Endodermal cell (in vitro differentiated cells): ENCODE data around the gene NACC1. TPM values are rescaled to one million over a fixed set of nuclear protein-coding genes. Genes with fewer than 3 reads are reported as not detected.

Source experiments
- DNase-seq: peaks from one replicate; pipeline ENCODE4 v3.0.0-alpha.2; 2017
- H3K27ac ChIP-seq: 2 replicates; pipeline ENCODE4 v1.5.1; 2013; ENCODE audit warnings: mild to moderate bottlenecking, low read depth, low read length, moderate library complexity
- H3K27me3 ChIP-seq: 2 replicates; pipeline ENCODE4 v1.6.1; 2013; ENCODE audit warnings: mild to moderate bottlenecking, low read length, moderate library complexity; ENCODE audit not compliant: insufficient read depth, control insufficient read depth, poor library complexity, severe bottlenecking
- H3K36me3 ChIP-seq: 2 replicates; pipeline ENCODE4 v1.7.0; 2013; ENCODE audit warnings: mild to moderate bottlenecking, low read length, moderate library complexity; ENCODE audit not compliant: control insufficient read depth, insufficient read depth
- H3K4me1 ChIP-seq: one replicate; pipeline ENCODE4 v1.7.0; 2013; ENCODE audit warnings: low read length; ENCODE audit not compliant: control insufficient read depth, insufficient read depth
- H3K4me3 ChIP-seq: 2 replicates; pipeline ENCODE4 v1.5.1; 2013; ENCODE audit warnings: mild to moderate bottlenecking, low read length, moderate library complexity
- H3K9ac ChIP-seq: 2 replicates; pipeline ENCODE4 v1.6.1; 2013; ENCODE audit warnings: mild to moderate bottlenecking, low read length, moderate library complexity; ENCODE audit not compliant: poor library complexity, severe bottlenecking; ENCODE audit errors: extremely low read depth
- H3K9me3 ChIP-seq: 2 replicates; pipeline ENCODE4 v1.6.1; 2013; ENCODE audit warnings: mild to moderate bottlenecking, low read length, moderate library complexity; ENCODE audit not compliant: control insufficient read depth
- H3K27ac Mint-ChIP-seq: 2 replicates; pipeline ENCODE4 v1.8.0; 2020; ENCODE audit warnings: mixed read lengths
- H3K27me3 Mint-ChIP-seq: 2 replicates; pipeline ENCODE4 v1.8.0; 2021; ENCODE audit warnings: mild to moderate bottlenecking, mixed read lengths; ENCODE audit not compliant: insufficient read depth
- H3K36me3 Mint-ChIP-seq: 2 replicates; pipeline ENCODE4 v1.8.0; 2020; ENCODE audit warnings: low read depth, mixed read lengths
- H3K4me1 Mint-ChIP-seq: 2 replicates; pipeline ENCODE4 v1.8.0; 2020; ENCODE audit warnings: mixed read lengths
- H3K4me3 Mint-ChIP-seq: 2 replicates; pipeline ENCODE4 v1.8.0; 2020; ENCODE audit warnings: mild to moderate bottlenecking, moderate library complexity, mixed read lengths
- H3K9me3 Mint-ChIP-seq: 2 replicates; pipeline ENCODE4 v1.8.0; 2020; ENCODE audit warnings: mild to moderate bottlenecking, mixed read lengths
- WGBS, 2 experiments: methylation state at CpG; one replicate each; pipeline versions ENCODE4 v1.1.5 to v1.1.7; 2013; ENCODE audit warnings: missing lambda C conversion rate in 2 of 2, mixed read lengths in 1 of 2; ENCODE audit not compliant: insufficient coverage in 1 of 2, insufficient read length in 1 of 2; 5-methylcytosine and 5-hydroxymethylcytosine counted together
- total RNA-seq, 2 donors: library from RNA; stranded (reverse); fragmentation: NEBNext Ultra II Directional in 1 of 2; extraction: Animal tissue kit (Norgen Biotek cat#: 25700) in 1 of 2; gene quantifications; 2 replicates in 1 of 2; 3 replicates in 1 of 2; pipeline ENCODE4 v1.2.1, GENCODE V29; 2021
- TF ChIP-seq, protein P1 (sequence below): fragments of 200-600 bp; sonication (generic); conservative IDR thresholded peaks from 2 replicates; pipeline ENCODE4 v1.5.0; 2021; ENCODE audit warnings: antibody characterized with exemption, mild to moderate bottlenecking

NACC1 gene
- total RNA-seq, 2 donors from 2014 or later = 164 to 172 TPM

GRCh38 chr19:13110099-13110610 lies 7.9 kb upstream of the NACC1 start:
- no peaks in the 10 kb centered on the region for H3K27me3 Mint-ChIP-seq
- H3K4me1 ChIP-seq = no peaks in the 10 kb centered on the region
- WGBS, 2 experiments = 96 to 100% methylated on average over 5 to 11 of the region's 15 CpGs
- H3K4me1 Mint-ChIP-seq = no peaks in the 10 kb centered on the region
- H3K27ac ChIP-seq = no peak overlapping the region
- H3K9me3 Mint-ChIP-seq = no peaks in the 10 kb centered on the region
- H3K36me3 ChIP-seq = peaks cover 28% of the 10 kb centered on the region
- no peak overlapping the region for H3K4me3 Mint-ChIP-seq
- no peaks in the 10 kb centered on the region for H3K9me3 ChIP-seq
- DNase-seq = no peak
- TF ChIP-seq, protein P1, sequence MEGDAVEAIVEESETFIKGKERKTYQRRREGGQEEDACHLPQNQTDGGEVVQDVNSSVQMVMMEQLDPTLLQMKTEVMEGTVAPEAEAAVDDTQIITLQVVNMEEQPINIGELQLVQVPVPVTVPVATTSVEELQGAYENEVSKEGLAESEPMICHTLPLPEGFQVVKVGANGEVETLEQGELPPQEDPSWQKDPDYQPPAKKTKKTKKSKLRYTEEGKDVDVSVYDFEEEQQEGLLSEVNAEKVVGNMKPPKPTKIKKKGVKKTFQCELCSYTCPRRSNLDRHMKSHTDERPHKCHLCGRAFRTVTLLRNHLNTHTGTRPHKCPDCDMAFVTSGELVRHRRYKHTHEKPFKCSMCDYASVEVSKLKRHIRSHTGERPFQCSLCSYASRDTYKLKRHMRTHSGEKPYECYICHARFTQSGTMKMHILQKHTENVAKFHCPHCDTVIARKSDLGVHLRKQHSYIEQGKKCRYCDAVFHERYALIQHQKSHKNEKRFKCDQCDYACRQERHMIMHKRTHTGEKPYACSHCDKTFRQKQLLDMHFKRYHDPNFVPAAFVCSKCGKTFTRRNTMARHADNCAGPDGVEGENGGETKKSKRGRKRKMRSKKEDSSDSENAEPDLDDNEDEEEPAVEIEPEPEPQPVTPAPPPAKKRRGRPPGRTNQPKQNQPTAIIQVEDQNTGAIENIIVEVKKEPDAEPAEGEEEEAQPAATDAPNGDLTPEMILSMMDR = no peak
- peaks cover 32% of the 10 kb centered on the region for H3K36me3 Mint-ChIP-seq
- no peak overlapping the region for H3K27ac Mint-ChIP-seq
- H3K4me3 ChIP-seq = no peak overlapping the region
- H3K27me3 ChIP-seq = no peaks in the 10 kb centered on the region
- H3K9ac ChIP-seq = no peak overlapping the region

- H3K4me3 Mint-ChIP-seq = no peak overlapping the region
- Histone ChIP-seq H3K27me3 (no peaks in the 10 kb centered on the region), H3K36me3 (peaks cover 30% of the 10 kb centered on the region), H3K27ac (no peak overlapping the region), H3K9ac (no peak overlapping the region), H3K4me3 (no peak overlapping the region), H3K4me1 (no peaks in the 10 kb centered on the region), H3K9me3 (no peaks in the 10 kb centered on the region)
- DNase-seq = no peak
- 98 to 100% methylated on average over 4 to 10 of the region's 10 CpGs for WGBS, 2 experiments
- peaks cover 32% of the 10 kb centered on the region for H3K36me3 Mint-ChIP-seq
- peaks cover 12% of the 10 kb centered on the region for H3K4me1 Mint-ChIP-seq
- no peaks in the 10 kb centered on the region for H3K27me3 Mint-ChIP-seq
- no peak overlapping the region for H3K27ac Mint-ChIP-seq
- TF ChIP-seq, protein P1 = no peak
- H3K9me3 Mint-ChIP-seq = no peaks in the 10 kb centered on the region
Measured at GRCh38 chr19:13112555-13112954, 5.5 kb upstream of the NACC1 start.

DNA sequence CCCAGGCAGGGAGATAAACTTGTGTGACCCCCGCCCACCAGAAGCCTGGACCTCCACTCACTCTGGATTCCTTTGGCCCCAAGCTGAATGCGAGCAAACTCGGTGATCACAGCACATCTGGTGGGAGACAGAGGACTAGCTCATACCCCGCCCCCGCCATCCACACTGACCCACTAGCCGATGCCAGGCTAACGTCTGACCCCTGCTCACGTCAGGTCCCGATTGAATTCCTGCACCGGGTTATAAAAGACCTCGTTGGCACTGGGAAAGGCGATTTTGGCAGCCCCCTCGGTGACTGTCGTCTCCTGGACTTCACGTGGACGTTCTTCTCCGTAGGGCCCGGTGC lies 2.2 kb upstream of the NACC1 start:
- H3K27me3 ChIP-seq = no peaks in the 10 kb centered on the region
- H3K9ac ChIP-seq = peak overlapping the region; percentile 97
- H3K4me3 ChIP-seq = peak overlapping the region; percentile 96
- Mint-ChIP-seq H3K27me3 (no peaks in the 10 kb centered on the region), H3K9me3 (no peaks in the 10 kb centered on the region), H3K36me3 (peaks cover 23% of the 10 kb centered on the region), H3K4me3 (peak overlapping the region; percentile 96), H3K4me1 (peaks cover 30% of the 10 kb centered on the region), H3K27ac (peak overlapping the region; percentile 99)
- DNase-seq = no peak
- peak overlapping the region; percentile 74 for H3K27ac ChIP-seq
- TF ChIP-seq, protein P1 = no peak
- peaks cover 35% of the 10 kb centered on the region for H3K36me3 ChIP-seq
- H3K9me3 ChIP-seq = no peaks in the 10 kb centered on the region
- peaks cover 19% of the 10 kb centered on the region for H3K4me1 ChIP-seq
- 0 to 2% methylated on average over 10 to 18 of the region's 18 CpGs for WGBS, 2 experiments
